ENCODE data around the gene ASTN2. TPM values are rescaled to one million over a fixed set of nuclear protein-coding genes. Genes with fewer than 3 reads are reported as not detected.

The ASTN2 gene
- total RNA-seq, 2 experiments from 2014 or later: 1.7 to 4.2 TPM

- CTCF ChIA-PET (ENCODE audit: unreplicated experiment): no interaction called here
- no peak for DNase-seq (ENCODE audit: low spot score)
- H3K9me3 ChIP-seq (ENCODE audit: low read length): no peaks in the 10 kb centered on the region
- no peak overlapping the region for H3K4me3 ChIP-seq (ENCODE audit: low read depth, low read length, poor library complexity, severe bottlenecking)
- H3K36me3 ChIP-seq (ENCODE audit: insufficient read depth, low read length): no peaks in the 10 kb centered on the region
- H4K20me1 ChIP-seq (ENCODE audit: insufficient read depth, low read length): no peaks in the 10 kb centered on the region
- no peak overlapping the region for H2AFZ ChIP-seq (ENCODE audit: low read length)
- POLR2A ChIA-PET: no interaction called here
- H3K4me1 ChIP-seq (ENCODE audit: insufficient read depth, low read length, poor library complexity, severe bottlenecking): no peaks in the 10 kb centered on the region
- TF ChIP-seq CTCF (conservative IDR thresholded peaks at IDR 0.05; ENCODE audit: low read length) (no peak), EZH2phosphoT487 (IDR thresholded peaks at IDR 0.05; ENCODE audit: borderline replicate concordance, low read depth, low read length) (no peak)
- no peak overlapping the region for H3K4me2 ChIP-seq (ENCODE audit: low read length)
- H3K9me2 ChIP-seq (ENCODE audit: insufficient read depth, low read length): no peaks in the 10 kb centered on the region
- intact Hi-C loops (cut with micrococcal nuclease; ENCODE audit: unreplicated experiment): no loop called here
- H3K79me2 ChIP-seq (ENCODE audit: insufficient read depth, low read depth, low read length): no peaks in the 10 kb centered on the region
- no TSS peak for BruUV-seq (replicated peaks)
- H3K27ac ChIP-seq (ENCODE audit: low read depth, low read length, poor library complexity, severe bottlenecking): no peak overlapping the region
These were observed 875.3 kb downstream of the ASTN2 start for GRCh38 chr9:116539549-116539948.

GRCh38 chr9:116525611-116526010, 889.2 kb downstream of the ASTN2 start:
- intact Hi-C loops (cut with micrococcal nuclease; ENCODE audit: unreplicated experiment): no loop called here
- no peak for TF ChIP-seq EZH2phosphoT487 (IDR thresholded peaks at IDR 0.05; ENCODE audit: borderline replicate concordance, low read depth, low read length)
- no peak for TF ChIP-seq CTCF (conservative IDR thresholded peaks at IDR 0.05; ENCODE audit: low read length)
- H3K4me2 ChIP-seq (ENCODE audit: low read length): no peak overlapping the region
- no peak overlapping the region for H3K27ac ChIP-seq (ENCODE audit: low read depth, low read length, poor library complexity, severe bottlenecking)
- no TSS peak for BruUV-seq (replicated peaks)
- no peaks in the 10 kb centered on the region for H3K36me3 ChIP-seq (ENCODE audit: insufficient read depth, low read length)
- no peak for DNase-seq (ENCODE audit: low spot score)
- H3K4me3 ChIP-seq (ENCODE audit: low read depth, low read length, poor library complexity, severe bottlenecking): no peak overlapping the region
- POLR2A ChIA-PET: no interaction called here
- H2AFZ ChIP-seq (ENCODE audit: low read length): no peak overlapping the region
- CTCF ChIA-PET (ENCODE audit: unreplicated experiment): no interaction called here
- H3K79me2 ChIP-seq (ENCODE audit: insufficient read depth, low read depth, low read length): no peaks in the 10 kb centered on the region
- no peaks in the 10 kb centered on the region for H3K9me3 ChIP-seq (ENCODE audit: low read length)
- no peaks in the 10 kb centered on the region for H3K4me1 ChIP-seq (ENCODE audit: insufficient read depth, low read length, poor library complexity, severe bottlenecking)
- no peaks in the 10 kb centered on the region for H4K20me1 ChIP-seq (ENCODE audit: insufficient read depth, low read length)
- no peaks in the 10 kb centered on the region for H3K9me2 ChIP-seq (ENCODE audit: insufficient read depth, low read length)

GRCh38 chr9:116524778-116525470, 889.9 kb downstream of the ASTN2 start:
- intact Hi-C loops (cut with micrococcal nuclease; ENCODE audit: unreplicated experiment): no loop called here
- H3K9me2 ChIP-seq (ENCODE audit: insufficient read depth, low read length): no peaks in the 10 kb centered on the region
- no peak overlapping the region for H3K4me2 ChIP-seq (ENCODE audit: low read length)
- no peak overlapping the region for H3K27ac ChIP-seq (ENCODE audit: low read depth, low read length, poor library complexity, severe bottlenecking)
- ChIA-PET CTCF (ENCODE audit: unreplicated experiment) (no interaction called here), POLR2A (interaction anchor here (0.7 kb wide), 1 partner anchor 293 kb away, joined by 3 read pairs; no protein-coding TSS in a partner anchor)
- H4K20me1 ChIP-seq (ENCODE audit: insufficient read depth, low read length): no peaks in the 10 kb centered on the region
- no peak overlapping the region for H3K4me3 ChIP-seq (ENCODE audit: low read depth, low read length, poor library complexity, severe bottlenecking)
- BruUV-seq (replicated peaks): no TSS peak
- H3K4me1 ChIP-seq (ENCODE audit: insufficient read depth, low read length, poor library complexity, severe bottlenecking): no peaks in the 10 kb centered on the region
- H3K36me3 ChIP-seq (ENCODE audit: insufficient read depth, low read length): no peaks in the 10 kb centered on the region
- no peak for TF ChIP-seq EZH2phosphoT487 (IDR thresholded peaks at IDR 0.05; ENCODE audit: borderline replicate concordance, low read depth, low read length)
- H3K79me2 ChIP-seq (ENCODE audit: insufficient read depth, low read depth, low read length): no peaks in the 10 kb centered on the region
- H3K9me3 ChIP-seq (ENCODE audit: low read length): no peaks in the 10 kb centered on the region
- no peak for DNase-seq (ENCODE audit: low spot score)
- no peak overlapping the region for H2AFZ ChIP-seq (ENCODE audit: low read length)
